Mesenchymal stem cell (in vitro differentiated cells and primary cell): ENCODE data around the gene GALK2.

Experiments
- DNase-seq: peaks from one replicate; pipeline ENCODE4 v3.0.0-alpha.2; 2013
- H2AFZ ChIP-seq: one replicate; pipeline ENCODE4 v1.6.1; 2013; ENCODE audit warnings: low read depth, mild to moderate bottlenecking, control low read depth, inconsistent platforms, low read length, moderate library complexity
- H2AK5ac ChIP-seq: 2 replicates; pipeline ENCODE4 v1.6.1; 2013; ENCODE audit warnings: low read length, moderate library complexity, mild to moderate bottlenecking, inconsistent platforms; ENCODE audit not compliant: severe bottlenecking
- H2BK120ac ChIP-seq: one replicate; pipeline ENCODE4 v1.6.1; 2013; ENCODE audit warnings: low read depth, mild to moderate bottlenecking, inconsistent platforms, low read length, moderate library complexity
- H2BK12ac ChIP-seq, 2 experiments: one replicate each; pipeline ENCODE4 v1.6.1; 2013; ENCODE audit warnings: inconsistent platforms in 2 of 2, low read length in 2 of 2, mild to moderate bottlenecking in 2 of 2, moderate library complexity in 2 of 2, control low read depth in 1 of 2
- H2BK15ac ChIP-seq: one replicate; pipeline ENCODE4 v1.6.1; 2013; ENCODE audit warnings: mild to moderate bottlenecking, low read depth, inconsistent platforms; ENCODE audit not compliant: poor library complexity, severe bottlenecking
- H2BK5ac ChIP-seq: 2 replicates; pipeline ENCODE4 v1.6.1; 2013; ENCODE audit warnings: low read depth, mild to moderate bottlenecking, low read length, control low read depth, inconsistent platforms; ENCODE audit not compliant: poor library complexity, severe bottlenecking
- H3K14ac ChIP-seq, 2 experiments: one replicate each; pipeline ENCODE4 v1.6.1; 2013; ENCODE audit warnings: inconsistent platforms in 2 of 2, low read length in 2 of 2, control low read depth in 1 of 2, mild to moderate bottlenecking in 1 of 2, moderate library complexity in 1 of 2
- H3K18ac ChIP-seq, 2 experiments: one replicate each; pipeline ENCODE4 v1.6.1; 2013; ENCODE audit warnings: inconsistent platforms in 2 of 2, low read length in 2 of 2, control low read depth in 1 of 2, low read depth in 1 of 2, mild to moderate bottlenecking in 1 of 2
- H3K23ac ChIP-seq, 2 experiments: one replicate each; pipeline ENCODE4 v1.6.1; 2013; ENCODE audit warnings: inconsistent platforms in 2 of 2, low read length in 2 of 2, mild to moderate bottlenecking in 2 of 2, moderate library complexity in 2 of 2, control low read depth in 1 of 2
- H3K27ac ChIP-seq: 2 replicates; pipeline ENCODE4 v1.5.1; 2013; ENCODE audit warnings: mild to moderate bottlenecking, moderate library complexity, low read length, control low read depth, inconsistent platforms; ENCODE audit not compliant: poor library complexity, severe bottlenecking
- H3K27me3 ChIP-seq, 2 experiments: 2 replicates each; pipeline versions ENCODE4 v1.6.1 to v1.7.0; 2013; ENCODE audit warnings: low read length in 2 of 2, mild to moderate bottlenecking in 2 of 2, moderate library complexity in 2 of 2, control low read depth in 1 of 2, inconsistent platforms in 1 of 2; ENCODE audit not compliant: control insufficient read depth in 1 of 2, insufficient read depth in 1 of 2
- H3K36me3 ChIP-seq, 2 experiments: 2 replicates each; pipeline versions ENCODE4 v1.6.1 to v1.7.0; 2013; ENCODE audit warnings: low read length in 2 of 2, control low read depth in 1 of 2, inconsistent platforms in 1 of 2, low read depth in 1 of 2, mild to moderate bottlenecking in 1 of 2; ENCODE audit not compliant: insufficient read depth in 2 of 2, control insufficient read depth in 1 of 2
- H3K4ac ChIP-seq, 2 experiments: one replicate each; pipeline ENCODE4 v1.6.1; 2013; ENCODE audit warnings: inconsistent platforms in 2 of 2, low read length in 2 of 2, mild to moderate bottlenecking in 2 of 2, moderate library complexity in 2 of 2, control low read depth in 1 of 2, low read depth in 1 of 2
- H3K4me1 ChIP-seq: 2 replicates; pipeline ENCODE4 v1.6.1; 2013; ENCODE audit warnings: low read depth, low read length, control low read depth; ENCODE audit not compliant: control insufficient read depth, insufficient read depth
- H3K4me2 ChIP-seq: 2 replicates; pipeline ENCODE4 v1.6.1; 2013; ENCODE audit warnings: low read length, mild to moderate bottlenecking, inconsistent platforms; ENCODE audit not compliant: poor library complexity, severe bottlenecking
- H3K4me3 ChIP-seq, 2 experiments: 2 replicates each; pipeline versions ENCODE4 v1.5.1 to v1.7.0; 2013; ENCODE audit warnings: low read length in 2 of 2, mild to moderate bottlenecking in 2 of 2, control low read depth in 1 of 2, low read depth in 1 of 2; ENCODE audit not compliant: insufficient read depth in 1 of 2
- H3K79me1 ChIP-seq: replicated peaks from 2 replicates; pipeline ENCODE4 v1.6.1; 2013; ENCODE audit warnings: mild to moderate bottlenecking, control low read depth, low read length, inconsistent platforms; ENCODE audit not compliant: poor library complexity, severe bottlenecking
- H3K9ac ChIP-seq: 2 replicates; pipeline ENCODE4 v1.7.0; 2013; ENCODE audit warnings: mild to moderate bottlenecking, low read length, moderate library complexity
- H3K9me3 ChIP-seq: 2 replicates; pipeline ENCODE4 v1.7.0; 2013; ENCODE audit warnings: mild to moderate bottlenecking, low read length; ENCODE audit not compliant: control insufficient read depth
- H4K8ac ChIP-seq: one replicate; pipeline ENCODE4 v1.6.1; 2013; ENCODE audit warnings: inconsistent platforms, mild to moderate bottlenecking, low read length, moderate library complexity
- H4K91ac ChIP-seq: one replicate; pipeline ENCODE4 v1.6.1; 2013; ENCODE audit warnings: mild to moderate bottlenecking, low read length, inconsistent platforms
- WGBS: methylation state at CpG from one replicate; pipeline ENCODE4 v1.1.7; 2013; ENCODE audit warnings: mixed read lengths; 5-methylcytosine and 5-hydroxymethylcytosine counted together

GALK2 gene

DNA sequence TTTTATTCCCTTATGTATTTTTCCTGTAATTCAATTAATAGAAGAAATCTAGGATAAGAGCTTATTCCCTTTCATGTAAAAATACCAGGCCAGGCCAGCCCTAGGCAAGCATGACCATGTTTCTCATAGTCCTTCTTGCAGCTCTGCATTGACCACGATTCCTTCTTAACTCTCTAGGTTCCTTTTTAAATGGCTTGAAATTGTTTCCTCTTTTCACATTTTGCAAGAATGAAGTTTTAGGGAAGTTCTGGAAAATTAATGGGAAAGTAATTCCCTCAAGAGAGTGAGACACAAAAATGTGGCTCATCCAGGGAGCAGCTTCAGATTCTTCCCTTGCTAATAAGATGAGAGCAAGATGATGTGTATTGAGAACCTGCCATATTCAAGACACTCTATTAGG is 136.5 kb downstream of the GALK2 start:
- Histone ChIP-seq H3K4me1 (no peaks in the 10 kb centered on the region), H3K4me2 (no peak overlapping the region), H3K79me1 (peaks cover 2% of the 10 kb centered on the region), H2AFZ (no peak overlapping the region), H2AK5ac (no peak overlapping the region), H2BK12ac (no peak overlapping the region), H3K4ac (no peak overlapping the region), H4K8ac (no peak overlapping the region), H4K91ac (no peak overlapping the region), H3K27me3 (no peaks in the 10 kb centered on the region), H3K9me3 (no peaks in the 10 kb centered on the region), H2BK5ac (no peak overlapping the region), H2BK15ac (no peak overlapping the region), H3K18ac (no peak overlapping the region), H2BK120ac (no peak overlapping the region), H3K14ac (no peak overlapping the region), H3K27ac (no peak overlapping the region), H3K9ac (no peak overlapping the region), H3K4me3 (no peak overlapping the region), H3K23ac (no peak overlapping the region), H3K36me3 (peaks cover 3 to 40% of the 10 kb centered on the region in 2 experiments)
- 100% methylated on average over 1 of the region's 1 CpG for WGBS
- no peak for DNase-seq

DNA sequence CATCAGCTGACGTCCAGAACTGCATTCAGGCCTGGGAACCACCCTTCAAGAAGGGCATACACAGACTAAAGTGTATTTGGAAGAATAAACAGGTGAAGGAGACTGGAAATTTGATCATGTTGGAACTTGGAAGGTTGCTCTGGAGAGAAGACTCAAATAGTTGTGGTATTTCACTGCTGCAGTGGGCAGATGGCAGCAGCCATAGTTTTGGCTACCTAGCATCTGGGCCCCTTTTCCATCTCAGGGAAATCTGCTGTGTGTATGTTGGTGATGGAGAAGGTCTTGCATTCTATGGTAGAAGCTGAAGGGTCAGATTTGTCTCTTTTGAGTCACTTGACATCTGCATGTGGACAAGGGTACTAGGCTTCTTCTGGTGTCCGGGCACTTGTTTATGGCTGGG is 138.6 kb downstream of the GALK2 start:
- H3K4me1 ChIP-seq, result peaks cover 3% of the 10 kb centered on the region
- no peak overlapping the region for H2BK120ac ChIP-seq
- no peaks in the 10 kb centered on the region for H3K9me3 ChIP-seq
- no peak overlapping the region for H3K23ac ChIP-seq
- no peak overlapping the region for H2BK15ac ChIP-seq
- no peak overlapping the region for H3K9ac ChIP-seq
- H3K14ac ChIP-seq, result no peak overlapping the region
- H4K8ac ChIP-seq, result no peak overlapping the region
- WGBS, result 97% methylated on average over 2 of the region's 2 CpGs
- H3K27me3 ChIP-seq, result no peaks in the 10 kb centered on the region
- H3K4me3 ChIP-seq, result no peak overlapping the region
- no peak for DNase-seq
- H2AK5ac ChIP-seq, result no peak overlapping the region
- no peak overlapping the region for H2BK5ac ChIP-seq
- H2AFZ ChIP-seq, result no peak overlapping the region
- H2BK12ac ChIP-seq, result no peak overlapping the region
- peaks cover 12% of the 10 kb centered on the region for H3K79me1 ChIP-seq
- no peak overlapping the region for H3K27ac ChIP-seq
- no peak overlapping the region for H4K91ac ChIP-seq
- no peak overlapping the region for H3K4me2 ChIP-seq
- peaks cover 3 to 47% of the 10 kb centered on the region in 2 experiments for H3K36me3 ChIP-seq
- H3K18ac ChIP-seq, result no peak overlapping the region
- H3K4ac ChIP-seq, result no peak overlapping the region

DNA sequence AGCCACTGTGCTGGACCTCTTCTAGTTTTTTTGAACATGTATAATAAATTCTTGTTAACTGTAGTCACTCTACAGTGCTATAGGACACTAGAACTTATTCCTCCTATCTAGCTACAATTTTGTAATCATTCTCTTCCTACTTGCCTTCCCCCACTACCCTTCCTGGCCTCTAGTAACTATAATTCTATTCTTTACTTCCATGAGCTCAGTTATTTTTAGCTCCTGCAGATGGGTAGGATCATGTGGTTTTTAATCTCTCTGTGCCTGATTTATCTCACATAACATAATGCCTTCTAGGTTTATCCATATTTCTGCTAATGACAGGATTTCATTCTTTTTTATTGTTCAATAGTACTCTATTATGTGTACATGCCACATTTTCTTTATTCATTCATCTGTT is 139.8 kb downstream of the GALK2 start:
- Histone ChIP-seq H2AFZ (no peak overlapping the region), H3K4ac (no peak overlapping the region), H3K36me3 (peaks cover 3 to 35% of the 10 kb centered on the region in 2 experiments), H3K4me1 (peaks cover 4% of the 10 kb centered on the region), H3K23ac (no peak overlapping the region), H2BK5ac (no peak overlapping the region), H3K18ac (no peak overlapping the region), H2BK15ac (no peak overlapping the region), H2AK5ac (no peak overlapping the region), H4K8ac (no peak overlapping the region), H3K4me3 (no peak overlapping the region), H3K9me3 (no peaks in the 10 kb centered on the region), H3K14ac (no peak overlapping the region), H2BK12ac (no peak overlapping the region), H3K27ac (no peak overlapping the region), H2BK120ac (no peak overlapping the region), H3K9ac (no peak overlapping the region), H3K4me2 (no peak overlapping the region), H3K79me1 (peaks cover 14% of the 10 kb centered on the region), H3K27me3 (no peaks in the 10 kb centered on the region), H4K91ac (no peak overlapping the region)
- DNase-seq, result peak; percentile 26

DNA sequence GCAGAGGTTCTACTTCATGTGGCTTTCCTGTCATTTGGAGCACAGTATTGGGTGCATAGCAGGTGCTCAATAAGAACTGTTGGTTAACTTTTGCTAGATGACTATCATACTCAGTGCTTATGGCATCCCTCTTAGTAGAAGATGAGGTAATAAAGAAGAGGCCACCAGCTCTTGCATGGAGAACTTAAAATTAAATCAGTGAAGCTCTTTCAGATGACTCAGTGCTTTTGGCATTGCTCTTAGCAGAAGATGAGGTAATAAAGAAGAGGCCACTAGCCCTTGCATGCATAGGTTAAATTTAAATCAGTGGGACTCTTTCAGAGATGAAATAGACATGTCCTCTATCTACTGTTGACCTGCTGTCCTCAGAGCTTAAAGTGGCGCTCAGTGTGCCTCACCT is 143.6 kb downstream of the GALK2 start:
- no peak overlapping the region for H2BK120ac ChIP-seq
- no peaks in the 10 kb centered on the region for H3K27me3 ChIP-seq
- no peak overlapping the region for H3K14ac ChIP-seq
- peaks cover 3 to 20% of the 10 kb centered on the region in 2 experiments for H3K36me3 ChIP-seq
- no peak overlapping the region for H2BK5ac ChIP-seq
- no peak overlapping the region for H2AK5ac ChIP-seq
- no peak overlapping the region for H3K27ac ChIP-seq
- no peak overlapping the region for H4K8ac ChIP-seq
- H3K4me3 ChIP-seq, result no peak overlapping the region
- H3K4me1 ChIP-seq, result peaks cover 4% of the 10 kb centered on the region
- H3K9ac ChIP-seq, result no peak overlapping the region
- H4K91ac ChIP-seq, result no peak overlapping the region
- H2BK15ac ChIP-seq, result no peak overlapping the region
- no peak overlapping the region for H3K4me2 ChIP-seq
- WGBS, result no CpG with 5 or more reads among the region's 1 CpG
- no peaks in the 10 kb centered on the region for H3K9me3 ChIP-seq
- peak; percentile 83 for DNase-seq
- H3K4ac ChIP-seq, result no peak overlapping the region
- H2AFZ ChIP-seq, result no peak overlapping the region
- H2BK12ac ChIP-seq, result no peak overlapping the region
- H3K23ac ChIP-seq, result no peak overlapping the region
- no peak overlapping the region for H3K18ac ChIP-seq
- peaks cover 17% of the 10 kb centered on the region for H3K79me1 ChIP-seq
